Prostate gland (tissue), 2 donors: ENCODE measurements around the gene ST7. TPM values are rescaled to one million over a fixed set of nuclear protein-coding genes. Genes with fewer than 3 reads are reported as not detected.
"Not testable (repeated sequence)": the region's sequence is repeated elsewhere in the genome, so short reads cannot be mapped to it uniquely, and the experiment has no call there.

Experiments used
- DNase-seq: peaks from one replicate; pipeline ENCODE4 v3.0.0-alpha.2; 2019; ENCODE audit warnings: low spot score
- H3K27ac ChIP-seq, 2 donors: fragments of 200-600 bp; sonication (generic); 2 replicates each; pipeline ENCODE4 v1.5.1; 2017 to 2019
- H3K27me3 ChIP-seq: fragments of 200-600 bp; sonication (generic); replicated peaks from 2 replicates; pipeline ENCODE4 v1.5.1; 2019; ENCODE audit not compliant: insufficient read depth
- H3K36me3 ChIP-seq, 2 donors: fragments of 200-600 bp; sonication (generic); 1 replicate in 1 of 2; 2 replicates in 1 of 2; pipeline versions ENCODE4 v1.5.1 to v1.8.1; 2017 to 2019
- H3K4me1 ChIP-seq: fragments of 200-600 bp; sonication (generic); replicated peaks from 2 replicates; pipeline ENCODE4 v1.5.1; 2019
- H3K4me3 ChIP-seq, 2 donors: fragments of 200-600 bp; sonication (generic); 2 replicates each; pipeline ENCODE4 v1.5.1; 2017 to 2019
- H3K9me3 ChIP-seq: fragments of 200-600 bp; sonication (generic); 2 replicates; pipeline ENCODE4 v1.5.1; 2017
- POLR2A ChIP-seq: fragments of 450-650 bp; IDR thresholded peaks from one replicate; pipeline ENCODE4 v1.6.1; 2016; ENCODE audit warnings: antibody characterized with exemption, mild to moderate bottlenecking
- POLR2AphosphoS5 ChIP-seq: sonication (generic); formaldehyde crosslinking; IDR thresholded peaks from one replicate; pipeline ENCODE4 v1.6.1; 2017; ENCODE audit warnings: antibody characterized with exemption
- WGBS: methylation state at CpG from one replicate; pipeline ENCODE4 v1.1.5; 2018; 5-methylcytosine and 5-hydroxymethylcytosine counted together
- intact Hi-C: fragments of 100-400 bp; cut with DNase I; formaldehyde crosslinking; loops from one replicate; pipeline ENCODE4 v1.14.2; 2022
- total RNA-seq, 2 donors: library from RNA; depleted of rRNA; stranded (reverse); fragments of >200 nt; gene quantifications; one replicate each; pipeline ENCODE4 v1.1.0, GENCODE V29; 2016
- TF ChIP-seq, protein P1 (sequence below), 4 experiments: fragments of 200-600 bp in 2 of 4; fragments of 450-650 bp in 2 of 4; sonication (generic) in 2 of 4; IDR thresholded peaks; 1 replicate in 3 of 4; 2 replicates in 1 of 4; pipeline ENCODE4 v1.5.1; 2016 to 2019; ENCODE audit warnings: antibody characterized with exemption in 4 of 4, mild to moderate bottlenecking in 2 of 4, moderate library complexity in 2 of 4

Gene ST7
- total RNA-seq, 2 donors from 2014 or later, result 18.7 to 27.5 TPM

DNA sequence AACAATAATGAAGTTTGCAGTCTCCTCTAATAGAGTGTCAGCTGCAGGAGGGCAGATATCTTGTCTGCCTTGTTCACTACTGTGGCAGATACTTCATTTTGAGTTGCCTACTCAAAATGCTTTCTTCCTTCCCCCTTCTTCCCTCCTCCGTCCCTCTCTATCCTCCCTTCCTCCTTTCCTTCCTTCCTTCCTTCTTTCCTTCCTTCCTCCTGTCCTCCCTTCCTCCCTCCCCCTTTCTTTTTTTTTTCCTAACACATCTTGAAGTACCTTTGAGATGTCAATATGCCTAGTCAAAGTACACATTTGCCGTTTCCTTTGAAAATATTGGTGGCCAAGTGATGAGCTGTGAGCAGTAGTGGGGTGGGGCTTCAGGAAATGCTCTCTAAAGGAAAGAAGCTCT, 18.7 kb upstream of the ST7 start:
- Histone ChIP-seq H3K4me3 (no peak overlapping the region), H3K27me3 (no peaks in the 10 kb centered on the region), H3K4me1 (no peaks in the 10 kb centered on the region), H3K9me3 (no peaks in the 10 kb centered on the region), H3K27ac (no peak overlapping the region), H3K36me3 (no peaks in the 10 kb centered on the region)
- 74% methylated on average over 2 of the region's 2 CpGs for WGBS
- no peak for TF ChIP-seq POLR2AphosphoS5
- no peak for TF ChIP-seq POLR2A
- TF ChIP-seq, protein P1, sequence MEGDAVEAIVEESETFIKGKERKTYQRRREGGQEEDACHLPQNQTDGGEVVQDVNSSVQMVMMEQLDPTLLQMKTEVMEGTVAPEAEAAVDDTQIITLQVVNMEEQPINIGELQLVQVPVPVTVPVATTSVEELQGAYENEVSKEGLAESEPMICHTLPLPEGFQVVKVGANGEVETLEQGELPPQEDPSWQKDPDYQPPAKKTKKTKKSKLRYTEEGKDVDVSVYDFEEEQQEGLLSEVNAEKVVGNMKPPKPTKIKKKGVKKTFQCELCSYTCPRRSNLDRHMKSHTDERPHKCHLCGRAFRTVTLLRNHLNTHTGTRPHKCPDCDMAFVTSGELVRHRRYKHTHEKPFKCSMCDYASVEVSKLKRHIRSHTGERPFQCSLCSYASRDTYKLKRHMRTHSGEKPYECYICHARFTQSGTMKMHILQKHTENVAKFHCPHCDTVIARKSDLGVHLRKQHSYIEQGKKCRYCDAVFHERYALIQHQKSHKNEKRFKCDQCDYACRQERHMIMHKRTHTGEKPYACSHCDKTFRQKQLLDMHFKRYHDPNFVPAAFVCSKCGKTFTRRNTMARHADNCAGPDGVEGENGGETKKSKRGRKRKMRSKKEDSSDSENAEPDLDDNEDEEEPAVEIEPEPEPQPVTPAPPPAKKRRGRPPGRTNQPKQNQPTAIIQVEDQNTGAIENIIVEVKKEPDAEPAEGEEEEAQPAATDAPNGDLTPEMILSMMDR (IDR thresholded peaks at IDR 0.05), result no peak
- intact Hi-C loops, result loop anchor here (10.0 kb wide), 2 partner anchors 50 to 450 kb away; no protein-coding TSS in a partner anchor
- no peak for DNase-seq

DNA sequence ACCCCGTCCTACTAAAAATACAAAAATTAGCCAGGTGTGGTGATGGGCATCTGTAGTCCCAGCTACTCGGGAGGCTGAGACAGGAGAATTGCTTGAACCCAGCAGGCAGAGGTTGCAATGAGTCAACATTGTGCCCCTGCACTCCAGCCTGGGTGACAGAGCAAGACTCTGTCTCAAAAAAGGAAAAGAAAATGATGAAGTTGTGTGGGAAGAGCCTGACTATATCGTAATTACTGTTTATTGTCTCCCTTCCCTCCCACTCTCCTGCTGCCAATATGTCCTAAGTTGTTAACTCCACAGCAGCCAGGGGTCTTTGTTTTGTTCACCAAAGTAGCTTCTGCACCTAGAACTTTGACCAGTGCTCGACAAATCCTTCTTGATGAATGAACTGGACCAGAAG, 16.5 kb upstream of the ST7 start:
- intact Hi-C loops, result loop anchor here (10.0 kb wide), 2 partner anchors 48 to 448 kb away; no protein-coding TSS in a partner anchor
- H3K4me1 ChIP-seq, H3K4me3 ChIP-seq, H3K27me3 ChIP-seq, DNase-seq, H3K36me3 ChIP-seq, H3K9me3 ChIP-seq, H3K27ac ChIP-seq: not testable (repeated sequence)
- 80% methylated on average over 4 of the region's 4 CpGs for WGBS

DNA sequence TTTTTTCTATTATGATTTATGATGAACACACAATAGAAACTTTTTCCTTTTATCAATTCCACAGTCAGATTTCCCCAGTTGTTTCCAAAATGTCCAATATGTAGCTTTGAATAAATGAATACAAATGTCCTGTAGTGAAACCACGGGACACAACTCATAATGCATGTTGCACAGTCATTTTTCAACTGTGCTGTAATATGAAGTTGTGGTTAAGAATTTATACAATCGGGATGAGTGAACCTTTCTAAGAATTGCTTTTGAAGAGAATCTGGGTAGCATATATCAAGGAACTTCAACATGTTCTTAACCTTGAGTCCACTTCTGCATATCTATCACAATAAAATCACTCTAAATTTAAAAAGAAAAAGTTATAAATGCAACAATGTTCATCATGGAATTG, 14.6 kb upstream of the ST7 start:
- DNase-seq, result no peak
- no peak for TF ChIP-seq POLR2AphosphoS5
- no peak for TF ChIP-seq POLR2A
- TF ChIP-seq, protein P1 (IDR thresholded peaks at IDR 0.05), result no peak
- 64% methylated on average over 2 of the region's 2 CpGs for WGBS
- no peaks in the 10 kb centered on the region for H3K9me3 ChIP-seq
- intact Hi-C loops, result loop anchor here (10.0 kb wide), 2 partner anchors 46 to 446 kb away; no protein-coding TSS in a partner anchor
- H3K4me1 ChIP-seq, result no peaks in the 10 kb centered on the region
- H3K4me3 ChIP-seq, result no peak overlapping the region
- no peak overlapping the region for H3K27ac ChIP-seq
- no peaks in the 10 kb centered on the region for H3K27me3 ChIP-seq
- H3K36me3 ChIP-seq, result no peaks in the 10 kb centered on the region

DNA sequence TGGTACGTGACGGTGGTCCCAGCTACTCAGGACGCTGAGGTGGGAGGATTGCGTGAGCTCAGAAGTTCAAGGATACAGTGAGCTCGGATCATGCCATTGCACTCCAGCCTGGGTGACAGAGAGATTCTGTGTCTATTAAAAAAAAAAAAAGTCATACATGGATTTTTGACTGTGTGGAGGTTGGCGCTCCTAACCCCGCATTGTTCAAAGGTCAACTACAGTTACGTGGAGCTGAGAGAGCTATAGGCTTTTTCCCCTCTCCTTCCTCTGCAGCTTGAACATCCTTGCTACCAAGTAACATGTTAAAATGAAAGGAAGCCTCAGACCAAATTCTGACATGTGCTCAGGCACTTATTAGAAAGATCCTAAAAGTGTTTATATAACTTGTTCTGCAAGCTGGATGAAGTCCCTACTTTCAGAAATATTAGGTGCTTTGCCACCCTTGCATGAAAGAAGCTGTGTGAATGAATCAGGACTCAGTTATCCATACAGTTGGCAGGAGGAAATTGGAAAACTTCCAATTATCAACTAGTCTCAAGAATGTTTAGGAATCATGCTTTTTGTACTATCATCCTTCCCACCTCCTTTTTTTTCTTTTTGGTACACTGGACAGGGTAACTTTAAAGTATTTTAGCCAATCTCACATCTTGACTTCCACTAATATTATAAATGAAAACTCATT, 12.5 kb upstream of the ST7 start:
- no peak for DNase-seq
- Histone ChIP-seq H3K4me3 (no peak overlapping the region), H3K27me3 (no peaks in the 10 kb centered on the region), H3K36me3 (no peaks in the 10 kb centered on the region), H3K9me3 (no peaks in the 10 kb centered on the region), H3K27ac (no peak overlapping the region), H3K4me1 (no peaks in the 10 kb centered on the region)
- no peak for TF ChIP-seq POLR2AphosphoS5
- intact Hi-C loops, result no loop called here
- WGBS, result 81% methylated on average over 8 of the region's 8 CpGs

DNA sequence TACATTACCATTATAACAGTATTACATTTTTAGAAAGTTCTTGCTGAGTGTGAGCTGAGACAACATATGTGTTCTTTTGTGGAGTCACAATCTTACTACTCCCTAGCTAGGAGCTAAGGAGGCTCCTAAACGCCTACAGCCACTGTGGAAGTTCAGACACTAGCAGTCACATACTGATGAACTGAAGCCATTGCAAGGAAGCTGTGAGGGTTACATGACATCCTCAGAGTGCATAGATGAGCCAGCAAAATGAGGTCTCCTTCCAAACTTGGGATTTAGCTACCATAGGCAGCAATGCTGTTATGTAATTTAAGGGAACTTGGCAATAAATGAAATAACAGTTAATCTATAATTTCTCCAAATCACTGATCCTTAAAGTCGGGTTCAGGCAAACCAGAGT, 10.8 kb upstream of the ST7 start:
- Histone ChIP-seq H3K9me3 (no peaks in the 10 kb centered on the region), H3K4me1 (no peaks in the 10 kb centered on the region), H3K4me3 (no peak overlapping the region), H3K27me3 (no peaks in the 10 kb centered on the region), H3K27ac (no peak overlapping the region), H3K36me3 (no peaks in the 10 kb centered on the region)
- no peak for TF ChIP-seq POLR2A
- TF ChIP-seq, protein P1 (IDR thresholded peaks at IDR 0.05), result no peak
- no peak for TF ChIP-seq POLR2AphosphoS5
- no peak for DNase-seq
- 89% methylated on average over 2 of the region's 2 CpGs for WGBS
- intact Hi-C loops, result no loop called here

DNA sequence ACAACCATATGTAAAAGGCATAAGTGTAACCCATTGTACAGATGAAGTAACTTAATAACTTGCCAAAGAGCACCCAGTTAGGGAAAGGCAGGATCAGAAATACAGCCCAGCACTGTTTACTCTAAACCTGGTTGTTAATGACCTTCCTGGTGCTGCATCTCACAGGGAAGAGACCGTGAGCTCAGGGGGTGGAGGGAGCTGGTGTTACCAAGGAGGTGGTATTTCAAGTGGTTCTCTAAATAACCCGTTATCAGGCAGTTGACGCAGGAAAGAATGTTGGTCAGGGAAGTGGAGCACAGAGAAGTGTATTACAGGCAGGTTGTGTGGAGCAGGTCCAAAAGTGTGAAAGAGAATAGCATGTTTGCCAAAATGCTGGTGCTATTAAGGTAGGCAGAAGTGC, 4.4 kb upstream of the ST7 start:
- no peak for DNase-seq
- TF ChIP-seq POLR2AphosphoS5, result no peak
- H3K36me3 ChIP-seq, result no peaks in the 10 kb centered on the region
- no peak overlapping the region for H3K4me3 ChIP-seq
- intact Hi-C loops, result no loop called here
- no peaks in the 10 kb centered on the region for H3K27me3 ChIP-seq
- 76% methylated on average over 3 of the region's 3 CpGs for WGBS
- no peaks in the 10 kb centered on the region for H3K9me3 ChIP-seq
- peaks cover 4% of the 10 kb centered on the region for H3K4me1 ChIP-seq
- H3K27ac ChIP-seq, result no peak overlapping the region
